Stimulated activated CD8-positive, alpha-beta memory T cell treated with anti-CD3 and anti-CD28 coated beads, Interleukin-4, amount 100 ng/mL, for 24 hours (primary cell): Measurements from ENCODE around the gene ZCCHC24.
"Not testable (repeated sequence)": the region's sequence is repeated elsewhere in the genome, so short reads cannot be mapped to it uniquely, and the experiment has no call there.

Source experiments
- DNase-seq: peaks from one replicate; pipeline ENCODE4 v3.0.0-alpha.2; 2020; ENCODE audit warnings: low read depth

The ZCCHC24 gene

GRCh38 chr10:79346012-79346340 lies 99.4 kb downstream of the ZCCHC24 start:
- DNase-seq: no peak

GRCh38 chr10:79345241-79346011 lies 100.0 kb downstream of the ZCCHC24 start:
- no peak for DNase-seq

GRCh38 chr10:79344502-79345195 lies 100.8 kb downstream of the ZCCHC24 start:
- DNase-seq: no peak

GRCh38 chr10:79342811-79343561 lies 102.4 kb downstream of the ZCCHC24 start:
- no peak for DNase-seq

GRCh38 chr10:79342295-79342761 lies 103.1 kb downstream of the ZCCHC24 start:
- no peak for DNase-seq

GRCh38 chr10:79340646-79341244 lies 104.7 kb downstream of the ZCCHC24 start:
- DNase-seq: no peak

DNA sequence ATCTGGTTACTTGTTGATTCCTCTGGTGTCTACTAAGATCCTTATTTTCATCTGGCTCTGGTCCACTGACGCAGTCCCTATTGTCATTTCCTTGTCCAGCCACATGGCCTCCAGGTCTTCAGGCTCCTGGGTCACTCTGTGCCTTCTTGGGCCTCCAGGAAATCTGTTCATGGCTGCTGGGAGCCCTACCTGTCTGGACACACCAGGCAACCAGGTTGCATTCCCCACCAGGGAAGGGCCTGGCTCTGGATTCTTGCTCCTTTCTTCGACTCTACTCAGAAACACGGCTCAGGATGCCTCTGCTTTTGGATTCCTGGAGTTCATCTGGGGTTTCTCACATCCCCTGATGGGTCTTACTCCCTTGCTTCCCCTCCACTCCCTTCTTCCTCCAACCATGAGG lies 106.2 kb downstream of the ZCCHC24 start:
- no peak for DNase-seq

DNA sequence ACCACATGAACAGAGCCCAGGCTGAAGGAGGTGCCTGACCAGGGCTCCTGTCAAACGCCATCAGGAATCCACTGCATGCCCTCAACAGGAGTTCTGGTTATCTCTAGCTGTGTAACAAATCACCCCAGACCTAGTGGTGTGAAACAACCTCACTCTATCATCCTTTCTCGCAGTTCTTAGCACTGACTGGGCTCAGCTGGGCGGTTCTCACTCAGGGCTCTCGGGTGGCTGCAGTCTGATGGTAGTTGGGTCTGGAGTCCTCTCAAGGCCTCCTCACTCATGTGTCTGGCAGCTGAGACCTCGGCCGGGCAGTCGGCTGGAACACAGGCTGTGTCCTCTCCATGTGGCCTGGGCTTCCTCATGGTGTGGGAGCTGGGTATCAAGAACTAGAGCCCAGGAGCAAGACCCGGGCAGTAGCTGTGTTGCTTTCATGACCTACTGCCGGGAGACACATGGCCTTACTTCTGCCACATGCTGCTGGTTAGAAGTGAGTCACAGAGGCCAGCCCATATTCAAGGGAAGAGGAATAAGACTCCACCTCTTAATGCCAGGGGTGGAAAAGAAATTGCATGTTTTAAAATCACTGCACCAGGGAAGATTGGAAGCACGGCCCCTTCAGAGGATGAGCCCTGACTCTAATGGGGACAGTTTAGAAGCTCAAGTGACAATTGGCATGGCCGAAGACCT lies 107.5 kb downstream of the ZCCHC24 start:
- DNase-seq: not testable (repeated sequence)

GRCh38 chr10:79336739-79337138 lies 108.7 kb downstream of the ZCCHC24 start:
- no peak for DNase-seq

DNA sequence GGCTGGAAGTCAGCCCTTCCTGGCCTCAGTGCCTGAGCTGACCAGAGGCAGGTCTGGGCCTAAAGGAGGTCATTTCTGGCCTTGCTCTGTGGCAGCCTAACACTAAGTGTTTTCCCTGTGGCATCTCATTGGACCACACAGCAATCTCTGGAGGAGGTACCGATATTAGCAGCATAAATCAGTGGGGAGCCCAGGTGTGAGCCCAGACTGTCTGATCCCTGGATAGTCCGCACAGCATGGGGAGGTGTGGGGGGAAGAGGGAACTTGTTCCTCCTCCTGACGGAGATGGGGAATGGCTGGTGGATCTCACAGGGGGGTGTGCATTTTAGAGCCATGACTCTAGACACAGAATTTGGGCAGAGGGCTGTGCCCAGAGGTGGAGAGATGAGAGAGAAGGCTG lies 109.1 kb downstream of the ZCCHC24 start:
- DNase-seq: no peak

DNA sequence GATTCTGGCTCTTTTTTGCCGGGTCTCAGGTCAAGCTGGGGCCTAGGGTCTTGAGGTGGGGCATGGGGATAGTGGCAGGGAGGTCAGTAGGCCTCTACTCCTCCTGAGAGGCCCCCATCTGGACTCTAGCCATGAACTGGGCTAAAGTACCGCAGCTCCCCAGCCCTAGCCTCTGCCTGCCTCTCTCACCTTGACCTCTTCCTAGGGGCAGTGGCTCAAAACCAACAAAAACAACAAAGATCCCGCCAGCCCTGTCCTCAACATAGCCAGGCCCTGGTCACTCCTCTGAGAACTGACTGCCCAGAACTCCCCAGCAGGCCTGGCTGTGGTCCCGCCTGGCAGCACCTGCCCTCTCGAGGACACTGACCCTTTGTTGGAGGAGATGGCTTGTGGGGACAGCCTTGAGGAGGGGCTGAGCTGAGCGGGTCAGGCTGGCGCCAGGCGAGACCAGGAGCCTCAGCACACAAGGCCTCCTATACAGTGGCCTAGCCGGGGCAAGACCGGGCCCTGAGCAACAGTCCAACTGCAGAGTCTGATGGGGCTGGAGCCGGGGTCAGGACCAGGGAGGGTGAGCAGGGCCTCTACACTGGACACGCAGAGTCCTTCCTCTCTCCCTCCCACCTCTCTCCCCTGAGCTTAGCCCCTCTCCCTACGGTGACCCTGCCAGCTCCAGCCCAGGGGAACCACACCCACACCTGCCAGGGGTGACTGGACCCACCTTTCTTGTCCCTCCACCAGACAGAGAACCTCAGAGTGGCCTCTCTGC lies 109.8 kb downstream of the ZCCHC24 start:
- no peak for DNase-seq

GRCh38 chr10:79335094-79335469 lies 110.3 kb downstream of the ZCCHC24 start:
- DNase-seq: no peak

- no peak for DNase-seq
Measured at GRCh38 chr10:79334573-79334972, 110.9 kb downstream of the ZCCHC24 start.

GRCh38 chr10:79333513-79333912 lies 111.9 kb downstream of the ZCCHC24 start:
- no peak for DNase-seq

DNA sequence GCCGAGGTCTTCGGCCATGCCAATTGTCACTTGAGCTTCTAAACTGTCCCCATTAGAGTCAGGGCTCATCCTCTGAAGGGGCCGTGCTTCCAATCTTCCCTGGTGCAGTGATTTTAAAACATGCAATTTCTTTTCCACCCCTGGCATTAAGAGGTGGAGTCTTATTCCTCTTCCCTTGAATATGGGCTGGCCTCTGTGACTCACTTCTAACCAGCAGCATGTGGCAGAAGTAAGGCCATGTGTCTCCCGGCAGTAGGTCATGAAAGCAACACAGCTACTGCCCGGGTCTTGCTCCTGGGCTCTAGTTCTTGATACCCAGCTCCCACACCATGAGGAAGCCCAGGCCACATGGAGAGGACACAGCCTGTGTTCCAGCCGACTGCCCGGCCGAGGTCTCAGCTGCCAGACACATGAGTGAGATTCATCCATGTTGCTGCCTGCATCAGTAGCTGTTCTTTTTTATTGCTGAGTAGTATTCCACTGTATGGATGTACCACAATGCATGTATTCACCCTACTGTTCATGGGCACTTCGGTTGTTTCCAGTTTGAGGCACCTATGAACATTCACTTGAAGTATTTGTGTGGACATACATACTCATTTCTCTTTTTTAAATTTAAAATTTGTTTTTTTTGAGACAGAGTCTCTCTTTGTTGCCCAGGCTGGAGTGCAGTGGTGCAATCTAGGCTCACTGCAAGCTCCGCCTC lies 112.7 kb downstream of the ZCCHC24 start:
- not testable (repeated sequence) for DNase-seq
